Mesendoderm (in vitro differentiated cells): ENCODE measurements around the gene DRD2.

Experiments used
- DNase-seq: peaks from one replicate; pipeline ENCODE4 v3.0.0; 2013
- H2AK5ac ChIP-seq: 2 replicates; pipeline ENCODE4 v1.6.1; 2013; ENCODE audit warnings: low read length, inconsistent platforms
- H2BK120ac ChIP-seq: 2 replicates; pipeline ENCODE4 v1.6.1; 2013; ENCODE audit warnings: low read depth, mild to moderate bottlenecking, low read length, moderate library complexity, mixed read lengths
- H2BK15ac ChIP-seq: replicated peaks from 2 replicates; pipeline ENCODE4 v1.6.1; 2013; ENCODE audit warnings: low read depth, mild to moderate bottlenecking, moderate library complexity
- H2BK5ac ChIP-seq: 2 replicates; pipeline ENCODE4 v1.6.1; 2013; ENCODE audit warnings: low read length, inconsistent platforms
- H3K18ac ChIP-seq: 2 replicates; pipeline ENCODE4 v1.6.1; 2013; ENCODE audit warnings: mild to moderate bottlenecking, low read length, mixed read lengths
- H3K23ac ChIP-seq: one replicate; pipeline ENCODE4 v1.6.1; 2013; ENCODE audit warnings: low read length
- H3K27ac ChIP-seq: 2 replicates; pipeline ENCODE4 v1.5.1; 2013; ENCODE audit warnings: low read depth, mild to moderate bottlenecking, inconsistent platforms, low read length, moderate library complexity
- H3K27me3 ChIP-seq: 2 replicates; pipeline ENCODE4 v1.6.1; 2013; ENCODE audit warnings: low read length, control low read depth, mild to moderate bottlenecking, inconsistent platforms; ENCODE audit not compliant: insufficient read depth, poor library complexity
- H3K36me3 ChIP-seq: 2 replicates; pipeline ENCODE4 v1.6.1; 2013; ENCODE audit warnings: low read length, inconsistent platforms; ENCODE audit not compliant: control insufficient read depth, insufficient read depth
- H3K4ac ChIP-seq: one replicate; pipeline ENCODE4 v1.6.1; 2013; ENCODE audit warnings: low read depth, mild to moderate bottlenecking, low read length, moderate library complexity
- H3K4me1 ChIP-seq: 2 replicates; pipeline ENCODE4 v1.6.1; 2013; ENCODE audit warnings: low read depth, low read length, inconsistent platforms; ENCODE audit not compliant: control insufficient read depth
- H3K4me2 ChIP-seq: 2 replicates; pipeline ENCODE4 v1.6.1; 2013; ENCODE audit warnings: low read length
- H3K4me3 ChIP-seq: 2 replicates; pipeline ENCODE4 v1.5.1; 2013; ENCODE audit warnings: mild to moderate bottlenecking, low read length
- H3K56ac ChIP-seq: one replicate; pipeline ENCODE4 v1.6.1; 2013; ENCODE audit warnings: low read length
- H3K79me1 ChIP-seq: 2 replicates; pipeline ENCODE4 v1.6.1; 2013; ENCODE audit warnings: low read length, inconsistent platforms
- H3K79me2 ChIP-seq: 2 replicates; pipeline ENCODE4 v1.6.1; 2013; ENCODE audit warnings: mild to moderate bottlenecking, low read length; ENCODE audit not compliant: control insufficient read depth, insufficient read depth
- H3K9ac ChIP-seq: 2 replicates; pipeline ENCODE4 v1.6.1; 2013; ENCODE audit warnings: low read length, inconsistent platforms
- H4K5ac ChIP-seq: one replicate; pipeline ENCODE4 v1.6.1; 2013; ENCODE audit warnings: low read length
- H4K8ac ChIP-seq: one replicate; pipeline ENCODE4 v1.6.1; 2013; ENCODE audit warnings: low read depth, mild to moderate bottlenecking, control low read depth, low read length, moderate library complexity
- WGBS: extraction: QIAGEN DNeasy Blood & Tissue Kit; methylation state at CpG from one replicate; pipeline ENCODE4 v1.1.7; 2013; ENCODE audit warnings: low lambda C conversion rate, missing lambda C conversion rate; ENCODE audit not compliant: insufficient coverage; ENCODE audit errors: extremely low coverage; 5-methylcytosine and 5-hydroxymethylcytosine counted together

Gene DRD2

DNA sequence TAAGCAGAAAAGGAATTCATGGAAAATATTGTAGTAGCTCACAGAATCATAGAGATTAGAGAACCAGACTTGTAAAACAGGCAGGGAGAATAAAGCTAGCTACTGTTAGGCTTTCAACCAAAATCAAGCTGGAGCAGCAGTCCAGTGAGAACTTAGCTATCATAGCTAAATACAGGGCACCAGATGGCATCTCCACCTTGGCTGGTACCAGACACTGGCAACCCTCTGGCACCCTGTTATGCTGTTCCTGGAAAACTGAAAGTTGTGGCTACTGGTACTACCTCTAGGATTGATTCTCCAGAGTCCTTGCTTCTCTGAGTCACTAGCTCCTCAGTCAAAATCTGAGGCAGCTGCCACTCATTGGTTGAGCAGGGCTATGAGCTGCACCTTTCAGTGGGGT lies 6.0 kb upstream of the DRD2 start:
- no peak overlapping the region for H2BK15ac ChIP-seq
- no peaks in the 10 kb centered on the region for H3K79me1 ChIP-seq
- no peak overlapping the region for H4K8ac ChIP-seq
- H3K4me3 ChIP-seq = no peak overlapping the region
- H3K23ac ChIP-seq = no peak overlapping the region
- H3K56ac ChIP-seq = no peak overlapping the region
- no peak overlapping the region for H3K9ac ChIP-seq
- H3K4ac ChIP-seq = no peak overlapping the region
- no peak overlapping the region for H4K5ac ChIP-seq
- H3K4me1 ChIP-seq = no peaks in the 10 kb centered on the region
- DNase-seq = no peak
- H3K27ac ChIP-seq = no peak overlapping the region
- H2BK120ac ChIP-seq = no peak overlapping the region
- H3K18ac ChIP-seq = no peak overlapping the region
- no peak overlapping the region for H3K4me2 ChIP-seq
- H3K27me3 ChIP-seq = peaks cover 3% of the 10 kb centered on the region
- H3K79me2 ChIP-seq = no peaks in the 10 kb centered on the region
- no peak overlapping the region for H2AK5ac ChIP-seq
- no peaks in the 10 kb centered on the region for H3K36me3 ChIP-seq
- H2BK5ac ChIP-seq = no peak overlapping the region

DNA sequence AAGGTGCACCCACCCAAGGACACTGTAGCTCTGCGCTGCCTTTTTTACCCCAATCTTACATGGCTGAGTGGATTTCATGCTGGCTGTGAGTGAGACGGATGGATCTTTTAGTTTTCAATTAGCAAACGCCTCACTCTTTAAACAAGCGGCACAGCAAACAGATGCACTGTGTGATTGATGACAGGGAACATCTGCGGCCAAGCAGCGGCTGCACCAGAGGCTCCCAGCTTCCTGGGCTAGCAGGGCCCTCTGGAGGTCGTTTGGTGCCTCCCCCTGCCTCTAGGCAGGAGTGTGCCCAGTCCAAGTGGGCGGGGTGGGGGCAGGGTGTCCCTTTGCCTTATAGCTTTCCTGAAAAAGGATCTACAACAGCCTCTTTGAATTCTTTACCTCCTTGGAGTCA lies 2.1 kb upstream of the DRD2 start:
- no peak overlapping the region for H2BK5ac ChIP-seq
- H2BK120ac ChIP-seq = no peak overlapping the region
- DNase-seq = peak; percentile 44
- no peak overlapping the region for H3K4me3 ChIP-seq
- H3K23ac ChIP-seq = no peak overlapping the region
- no peaks in the 10 kb centered on the region for H3K79me1 ChIP-seq
- no peak overlapping the region for H2AK5ac ChIP-seq
- H3K4ac ChIP-seq = no peak overlapping the region
- no peak overlapping the region for H3K4me2 ChIP-seq
- H3K27ac ChIP-seq = no peak overlapping the region
- H4K5ac ChIP-seq = no peak overlapping the region
- H3K56ac ChIP-seq = no peak overlapping the region
- no peak overlapping the region for H3K18ac ChIP-seq
- H2BK15ac ChIP-seq = no peak overlapping the region
- H3K36me3 ChIP-seq = no peaks in the 10 kb centered on the region
- H4K8ac ChIP-seq = no peak overlapping the region
- WGBS = no CpG with 5 or more reads among the region's 8 CpGs
- H3K4me1 ChIP-seq = no peaks in the 10 kb centered on the region
- H3K9ac ChIP-seq = no peak overlapping the region
- peaks cover 9% of the 10 kb centered on the region for H3K27me3 ChIP-seq
- H3K79me2 ChIP-seq = no peaks in the 10 kb centered on the region

DNA sequence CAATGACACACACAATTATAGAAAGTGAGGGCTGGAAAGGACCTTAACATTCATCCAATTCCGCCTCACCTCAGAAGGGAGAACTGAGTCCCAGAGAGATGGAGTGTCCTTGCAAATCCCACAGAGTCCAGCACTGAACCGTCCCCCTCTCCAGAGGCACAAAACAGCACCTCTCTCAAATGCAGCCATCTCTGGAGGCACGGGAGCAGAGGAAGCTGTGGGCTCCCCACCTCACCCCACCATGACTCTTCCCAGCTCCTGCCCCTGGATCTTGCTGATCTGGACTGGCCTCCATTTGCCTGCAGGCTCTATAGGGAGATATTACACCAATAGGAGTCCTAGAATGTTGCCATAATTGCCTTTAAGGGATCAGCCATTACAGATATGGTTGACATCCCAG lies 1.4 kb upstream of the DRD2 start:
- Histone ChIP-seq H2AK5ac (no peak overlapping the region), H4K8ac (no peak overlapping the region), H3K4me2 (no peak overlapping the region), H3K4ac (no peak overlapping the region), H3K27me3 (peaks cover 9% of the 10 kb centered on the region), H3K56ac (no peak overlapping the region), H3K18ac (no peak overlapping the region), H2BK5ac (no peak overlapping the region), H3K23ac (no peak overlapping the region), H3K27ac (no peak overlapping the region), H4K5ac (no peak overlapping the region), H2BK120ac (no peak overlapping the region), H3K4me3 (no peak overlapping the region), H3K9ac (no peak overlapping the region), H3K79me1 (no peaks in the 10 kb centered on the region), H3K36me3 (no peaks in the 10 kb centered on the region), H3K79me2 (no peaks in the 10 kb centered on the region), H2BK15ac (no peak overlapping the region), H3K4me1 (no peaks in the 10 kb centered on the region)
- DNase-seq = no peak
- no CpG with 5 or more reads among the region's 3 CpGs for WGBS

DNA sequence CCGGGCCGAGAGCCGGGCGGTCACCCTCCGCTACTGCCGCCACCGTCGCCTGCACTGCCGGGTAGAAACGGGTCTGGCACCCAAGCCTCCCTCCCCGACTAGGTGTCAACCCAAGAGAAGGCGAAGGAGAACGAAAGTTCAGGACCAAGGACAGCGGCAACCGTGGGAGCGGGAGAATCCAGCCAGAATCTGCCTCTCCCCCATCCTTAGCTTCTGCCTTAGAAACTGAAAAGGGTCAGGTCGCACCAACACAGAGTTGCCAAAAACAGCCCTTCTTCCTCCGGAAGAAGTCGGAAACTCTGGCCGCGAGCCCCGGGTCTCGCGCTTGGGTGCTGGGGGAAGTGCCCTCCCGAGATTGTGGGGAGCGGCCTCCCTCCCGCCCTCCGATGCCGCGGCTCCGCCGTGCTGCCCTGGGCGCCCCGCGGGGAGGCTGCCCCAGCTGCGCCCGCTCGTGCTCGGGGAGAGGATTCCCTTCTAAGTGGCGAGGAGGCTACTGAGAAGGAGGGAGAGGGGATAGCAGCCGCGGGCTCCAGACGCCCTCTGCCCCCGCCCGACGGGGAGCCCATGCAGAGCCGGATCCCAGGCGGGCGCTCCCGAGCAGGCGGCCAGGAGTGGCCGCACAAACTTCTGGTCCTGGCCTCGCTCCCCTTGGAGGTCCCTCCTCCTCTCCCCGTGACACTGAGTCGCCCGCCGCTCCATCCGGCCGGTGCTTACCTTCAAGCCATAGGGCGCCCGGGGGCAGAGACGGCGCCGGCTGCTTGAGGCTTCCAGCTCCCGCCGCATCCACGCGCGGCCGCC lies 637 bp downstream of the DRD2 start:
- Histone ChIP-seq H3K9ac (no peak overlapping the region), H2BK5ac (no peak overlapping the region), H3K36me3 (no peaks in the 10 kb centered on the region), H4K8ac (no peak overlapping the region), H2AK5ac (no peak overlapping the region), H3K4me3 (no peak overlapping the region), H3K23ac (no peak overlapping the region), H3K18ac (no peak overlapping the region), H2BK15ac (no peak overlapping the region), H3K79me2 (no peaks in the 10 kb centered on the region), H3K56ac (no peak overlapping the region), H3K4me1 (no peaks in the 10 kb centered on the region), H3K27ac (no peak overlapping the region), H2BK120ac (no peak overlapping the region), H4K5ac (no peak overlapping the region), H3K79me1 (no peaks in the 10 kb centered on the region), H3K4ac (no peak overlapping the region), H3K4me2 (peak overlapping the region; percentile 57), H3K27me3 (peaks cover 9% of the 10 kb centered on the region)
- no CpG with 5 or more reads among the region's 70 CpGs for WGBS
- peak; percentile 95 for DNase-seq

DNA sequence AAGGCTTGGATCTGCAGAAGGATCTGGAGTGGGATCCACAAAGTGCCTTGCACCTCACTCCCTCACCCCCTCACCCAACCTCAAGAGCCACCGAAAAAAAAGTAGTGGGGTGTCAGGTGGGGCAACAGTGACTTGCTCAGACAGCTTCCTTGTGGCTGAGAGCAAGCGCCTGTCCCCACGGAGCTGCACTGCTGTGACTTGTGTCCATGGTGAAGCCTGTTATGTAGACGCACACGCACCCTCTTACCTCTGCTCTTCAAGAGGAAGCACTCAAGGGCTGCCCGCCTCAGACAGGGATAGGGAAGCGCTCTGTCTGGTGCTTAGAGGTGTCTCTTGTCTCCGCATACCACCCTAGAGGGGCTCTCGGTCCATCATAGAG lies 1.2 kb downstream of the DRD2 start:
- no CpG with 5 or more reads among the region's 9 CpGs for WGBS
- H3K36me3 ChIP-seq = no peaks in the 10 kb centered on the region
- no peak for DNase-seq
- H3K79me2 ChIP-seq = no peaks in the 10 kb centered on the region
- no peak overlapping the region for H2BK120ac ChIP-seq
- H4K5ac ChIP-seq = no peak overlapping the region
- H2BK15ac ChIP-seq = no peak overlapping the region
- no peak overlapping the region for H3K18ac ChIP-seq
- H2BK5ac ChIP-seq = no peak overlapping the region
- no peaks in the 10 kb centered on the region for H3K4me1 ChIP-seq
- H3K56ac ChIP-seq = no peak overlapping the region
- H3K23ac ChIP-seq = no peak overlapping the region
- peaks cover 9% of the 10 kb centered on the region for H3K27me3 ChIP-seq
- no peaks in the 10 kb centered on the region for H3K79me1 ChIP-seq
- no peak overlapping the region for H3K9ac ChIP-seq
- H3K4me2 ChIP-seq = no peak overlapping the region
- H3K4me3 ChIP-seq = no peak overlapping the region
- no peak overlapping the region for H3K4ac ChIP-seq
- H3K27ac ChIP-seq = no peak overlapping the region
- H4K8ac ChIP-seq = no peak overlapping the region
- H2AK5ac ChIP-seq = no peak overlapping the region

DNA sequence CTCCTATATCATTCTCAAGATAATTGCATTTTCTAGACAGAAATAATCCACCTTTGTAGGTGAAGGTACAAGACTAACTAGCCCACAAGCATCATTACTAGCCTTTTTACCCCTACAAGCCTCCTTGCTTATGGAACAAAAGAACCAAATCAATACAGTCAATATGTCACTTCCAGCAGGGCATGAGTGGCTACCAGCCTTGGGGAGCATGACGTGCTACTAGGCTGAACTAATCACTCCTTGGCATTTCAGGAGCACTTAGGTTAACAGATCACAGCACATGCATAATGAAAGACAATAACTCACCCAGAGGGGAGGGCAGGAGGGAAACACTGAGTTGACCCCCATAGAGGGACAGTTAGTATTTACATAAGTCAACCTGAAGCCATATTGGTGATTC lies 2.7 kb downstream of the DRD2 start:
- H3K9ac ChIP-seq = no peak overlapping the region
- no peaks in the 10 kb centered on the region for H3K4me1 ChIP-seq

More for the DNA sequence above, 2.7 kb downstream of the DRD2 start:
- Histone ChIP-seq H3K4ac (no peak overlapping the region), H3K4me3 (no peak overlapping the region), H3K18ac (no peak overlapping the region), H2AK5ac (no peak overlapping the region), H3K27ac (no peak overlapping the region), H2BK15ac (no peak overlapping the region), H4K8ac (no peak overlapping the region), H4K5ac (no peak overlapping the region), H2BK5ac (no peak overlapping the region), H3K4me2 (no peak overlapping the region), H3K79me2 (no peaks in the 10 kb centered on the region), H3K36me3 (no peaks in the 10 kb centered on the region), H2BK120ac (no peak overlapping the region), H3K23ac (no peak overlapping the region), H3K27me3 (peaks cover 9% of the 10 kb centered on the region), H3K56ac (no peak overlapping the region), H3K79me1 (no peaks in the 10 kb centered on the region)
- no peak for DNase-seq
- no CpG with 5 or more reads among the region's 1 CpG for WGBS
